Measurements from ENCODE around the gene RRP9. TPM values are rescaled to one million over a fixed set of nuclear protein-coding genes. Genes with fewer than 3 reads are reported as not detected.

RRP9 gene
- total RNA-seq, 6 experiments from 2014 or later, result 5.2 to 10.8 (median 7.6) TPM

DNA sequence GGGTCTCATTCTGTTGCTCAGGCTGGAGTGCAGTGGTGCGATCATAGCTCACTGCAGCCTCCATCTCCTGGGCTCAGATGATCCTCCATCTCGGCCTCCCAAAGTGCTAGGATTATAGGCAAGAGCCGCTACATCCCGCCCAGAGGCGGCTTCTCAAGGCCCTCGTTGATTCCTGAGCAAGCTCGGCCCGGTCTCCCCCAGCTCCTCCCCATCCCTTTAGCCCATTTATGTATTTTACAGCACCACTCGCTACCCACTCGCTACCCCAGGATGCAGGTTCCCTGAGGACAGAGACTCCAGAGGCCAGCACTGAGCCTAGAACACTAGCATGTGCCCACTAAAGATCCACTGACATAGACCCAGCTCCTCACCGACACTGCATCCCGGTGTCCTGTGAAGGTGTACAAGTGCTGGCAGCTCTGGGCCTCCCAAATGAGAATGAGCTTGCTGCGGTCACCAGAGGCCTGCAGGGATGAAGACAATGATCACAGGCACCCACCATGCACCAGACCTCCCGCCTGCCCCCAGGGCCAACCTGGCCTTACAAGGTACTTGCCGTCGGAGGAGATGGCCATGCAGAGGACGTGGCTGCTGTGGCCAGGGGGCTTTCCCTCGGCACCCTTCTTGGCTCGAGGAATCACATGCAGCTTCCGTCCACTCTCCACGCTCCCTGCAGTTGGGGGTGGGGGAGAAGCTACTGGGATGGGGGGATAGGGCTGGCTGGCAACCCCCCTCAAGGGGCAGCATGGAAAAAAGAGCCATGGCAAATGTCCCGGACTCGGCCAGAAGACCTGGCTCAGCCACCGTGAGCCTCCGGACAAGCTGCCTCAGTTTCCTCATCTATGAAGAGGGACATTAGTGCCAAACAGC, 5.6 kb downstream of the RRP9 start:
- Histone ChIP-seq H3K27me3 (no peaks in the 10 kb centered on the region), H3K4me3 (no peak overlapping the region), H3K27ac (no peak overlapping the region), H3K4me1 (peaks cover 0 to 14% (median 5%) of the 10 kb centered on the region in 4 donors), H3K36me3 (peaks cover 0 to 47% (median 12%) of the 10 kb centered on the region in 4 donors), H3K9me3 (no peaks in the 10 kb centered on the region)
- ATAC-seq (no peak), DNase-seq (peak in 1 of 3 donors; percentile 35)
- WGBS (ENCODE audit: insufficient coverage, low coverage, low lambda C conversion rate, missing lambda C conversion rate), result 95% methylated on average over 13 of the region's 25 CpGs
- TF ChIP-seq, protein P1, sequence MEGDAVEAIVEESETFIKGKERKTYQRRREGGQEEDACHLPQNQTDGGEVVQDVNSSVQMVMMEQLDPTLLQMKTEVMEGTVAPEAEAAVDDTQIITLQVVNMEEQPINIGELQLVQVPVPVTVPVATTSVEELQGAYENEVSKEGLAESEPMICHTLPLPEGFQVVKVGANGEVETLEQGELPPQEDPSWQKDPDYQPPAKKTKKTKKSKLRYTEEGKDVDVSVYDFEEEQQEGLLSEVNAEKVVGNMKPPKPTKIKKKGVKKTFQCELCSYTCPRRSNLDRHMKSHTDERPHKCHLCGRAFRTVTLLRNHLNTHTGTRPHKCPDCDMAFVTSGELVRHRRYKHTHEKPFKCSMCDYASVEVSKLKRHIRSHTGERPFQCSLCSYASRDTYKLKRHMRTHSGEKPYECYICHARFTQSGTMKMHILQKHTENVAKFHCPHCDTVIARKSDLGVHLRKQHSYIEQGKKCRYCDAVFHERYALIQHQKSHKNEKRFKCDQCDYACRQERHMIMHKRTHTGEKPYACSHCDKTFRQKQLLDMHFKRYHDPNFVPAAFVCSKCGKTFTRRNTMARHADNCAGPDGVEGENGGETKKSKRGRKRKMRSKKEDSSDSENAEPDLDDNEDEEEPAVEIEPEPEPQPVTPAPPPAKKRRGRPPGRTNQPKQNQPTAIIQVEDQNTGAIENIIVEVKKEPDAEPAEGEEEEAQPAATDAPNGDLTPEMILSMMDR (IDR thresholded peaks at IDR 0.05), result no peak
- TF ChIP-seq POLR2A (IDR thresholded peaks at IDR 0.05), result no peak
- intact Hi-C loops (cut with DNase I), result no loop called here

- Histone ChIP-seq H3K9me3 (no peaks in the 10 kb centered on the region), H3K4me1 (peaks cover 0 to 6% (median 1%) of the 10 kb centered on the region in 4 donors), H3K27ac (no peak overlapping the region), H3K36me3 (peaks cover 0 to 47% (median 12%) of the 10 kb centered on the region in 4 donors), H3K4me3 (no peak overlapping the region), H3K27me3 (no peaks in the 10 kb centered on the region)
- ATAC-seq (no peak), DNase-seq (peak in 1 of 3 donors; percentile 39)
- intact Hi-C loops (cut with DNase I), result no loop called here
- WGBS (ENCODE audit: insufficient coverage, low coverage, low lambda C conversion rate, missing lambda C conversion rate), result 99% methylated on average over 9 of the region's 28 CpGs
- TF ChIP-seq POLR2A (IDR thresholded peaks at IDR 0.05), result no peak
- TF ChIP-seq, protein P1 (IDR thresholded peaks at IDR 0.05), result no peak
Observed at GRCh38 chr3:51934991-51935885, 6.5 kb downstream of the RRP9 start.

DNA sequence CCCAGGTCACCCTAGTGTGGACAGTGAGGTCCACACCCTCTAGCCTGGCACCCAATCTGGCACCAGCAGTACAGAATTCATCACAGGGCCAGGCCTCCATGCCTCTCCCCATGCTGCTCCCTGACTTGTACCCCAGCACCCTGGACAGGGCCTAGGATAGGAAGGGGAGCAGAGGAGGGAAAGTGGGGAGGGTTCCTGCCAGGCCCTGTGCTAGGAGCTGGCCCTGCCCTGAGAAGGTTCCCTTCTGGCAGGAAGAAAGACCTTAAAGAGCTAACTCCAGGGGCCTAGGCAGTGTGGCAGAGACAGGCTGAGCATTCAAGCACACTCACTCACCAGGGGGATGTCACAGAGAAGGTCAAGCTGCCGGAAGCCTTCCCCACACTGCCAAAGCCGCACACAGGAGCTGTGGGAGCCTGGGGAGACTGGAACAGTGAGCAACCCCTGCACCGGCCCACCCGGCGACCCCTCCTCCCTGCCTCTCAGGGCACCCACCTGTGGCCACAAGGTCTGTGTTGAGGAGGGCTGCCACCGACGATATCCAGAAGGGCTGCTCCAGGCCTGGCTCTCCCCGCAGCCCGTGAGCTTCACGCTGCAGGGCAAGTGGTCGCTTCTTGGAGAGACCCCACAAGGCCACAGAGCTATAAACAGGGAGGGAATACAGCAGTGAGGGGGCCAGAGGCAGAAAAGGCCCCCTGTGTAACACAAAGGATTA, 7.4 kb downstream of the RRP9 start:
- intact Hi-C loops (cut with DNase I), result no loop called here
- H3K36me3 ChIP-seq, result peaks cover 0 to 47% (median 12%) of the 10 kb centered on the region in 4 donors
- DNase-seq, result peak in 1 of 3 donors; percentile 39

More for the DNA sequence above, 7.4 kb downstream of the RRP9 start:
- Histone ChIP-seq H3K4me3 (no peak overlapping the region), H3K9me3 (no peaks in the 10 kb centered on the region), H3K27ac (no peak overlapping the region), H3K4me1 (no peaks in the 10 kb centered on the region), H3K27me3 (no peaks in the 10 kb centered on the region)
- TF ChIP-seq, protein P1 (IDR thresholded peaks at IDR 0.05), result no peak
- TF ChIP-seq POLR2A (IDR thresholded peaks at IDR 0.05), result no peak
- ATAC-seq, result no peak
- WGBS (ENCODE audit: insufficient coverage, low coverage, low lambda C conversion rate, missing lambda C conversion rate), result 80% methylated on average over 1 of the region's 11 CpGs
